Thoracic aorta (tissue), 2 donors: ENCODE results near the gene PNKD. TPM values are rescaled to one million over a fixed set of nuclear protein-coding genes. Genes with fewer than 3 reads are reported as not detected.

Source experiments
- ATAC-seq: fragments of 150-250 bp; one replicate; pipeline ENCODE4 v1.8.0; 2017; ENCODE audit warnings: low read depth; ENCODE audit not compliant: insufficient number of reproducible peaks, low FRiP score
- DNase-seq: peaks from one replicate; pipeline ENCODE4 v3.0.0-alpha.2; 2020; ENCODE audit warnings: low spot score
- H3K27ac ChIP-seq, 2 donors: fragments of 200-600 bp; sonication (generic); 1 replicate in 1 of 2; 2 replicates in 1 of 2; pipeline ENCODE4 v1.5.1; 2016; ENCODE audit warnings: mild to moderate bottlenecking in 2 of 2, moderate library complexity in 2 of 2
- H3K27me3 ChIP-seq: fragments of 200-600 bp; sonication (generic); replicated peaks from 2 replicates; pipeline ENCODE4 v1.6.0; 2016; ENCODE audit warnings: mild to moderate bottlenecking; ENCODE audit not compliant: insufficient read depth
- H3K36me3 ChIP-seq: fragments of 200-600 bp; sonication (generic); one replicate; pipeline ENCODE4 v1.5.1; 2016
- H3K4me1 ChIP-seq, 2 donors: fragments of 200-600 bp; sonication (generic); 1 replicate in 1 of 2; 2 replicates in 1 of 2; pipeline versions ENCODE4 v1.5.1 to v1.6.0; 2016; ENCODE audit warnings: low read depth in 2 of 2, mild to moderate bottlenecking in 1 of 2; ENCODE audit not compliant: control insufficient read depth in 1 of 2
- H3K4me3 ChIP-seq: fragments of 200-600 bp; sonication (generic); 2 replicates; pipeline ENCODE4 v1.5.1; 2016; ENCODE audit warnings: mild to moderate bottlenecking
- H3K9me3 ChIP-seq: fragments of 200-600 bp; sonication (generic); 2 replicates; pipeline ENCODE4 v1.5.1; 2016
- CTCF ChIP-seq: fragments of 200-600 bp; sonication (generic); IDR thresholded peaks from one replicate; pipeline ENCODE4 v1.5.1; 2019; ENCODE audit warnings: antibody characterized with exemption
- total RNA-seq, 2 donors: library from RNA; depleted of rRNA; stranded (reverse); fragments of >200 nt; gene quantifications; one replicate each; pipeline versions ENCODE4 v1.1.0 to v1.2.3, GENCODE V29; 2016

The PNKD gene
- total RNA-seq, 2 donors from 2014 or later: 19.4 to 38.4 TPM

DNA sequence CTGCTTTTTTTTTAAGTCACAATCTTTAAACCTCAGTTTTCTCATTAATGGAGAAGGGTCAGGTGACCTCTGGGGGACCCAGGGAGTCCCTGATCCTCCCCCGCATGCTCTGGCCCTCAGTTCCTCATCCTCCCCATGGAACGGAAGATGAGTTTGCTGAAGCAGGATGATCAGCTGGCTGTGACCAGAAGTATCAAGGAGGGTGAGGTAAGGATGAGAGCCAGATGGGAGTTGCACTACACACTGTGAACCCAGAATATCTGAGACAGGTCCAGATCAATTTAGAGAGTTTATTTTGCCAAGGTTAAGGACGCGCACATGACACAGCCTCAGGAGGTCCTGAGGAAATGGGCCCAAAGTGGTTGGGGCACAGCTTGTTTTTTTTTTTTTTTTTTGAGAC is 90.1 kb downstream of the PNKD start:
- Histone ChIP-seq H3K27ac (no peak overlapping the region), H3K4me1 (peaks cover 0 to 15% of the 10 kb centered on the region in 2 donors), H3K9me3 (no peaks in the 10 kb centered on the region), H3K36me3 (no peaks in the 10 kb centered on the region), H3K27me3 (no peaks in the 10 kb centered on the region), H3K4me3 (no peak overlapping the region)
- DNase-seq: no peak
- no peak for TF ChIP-seq CTCF
- ATAC-seq: no peak

DNA sequence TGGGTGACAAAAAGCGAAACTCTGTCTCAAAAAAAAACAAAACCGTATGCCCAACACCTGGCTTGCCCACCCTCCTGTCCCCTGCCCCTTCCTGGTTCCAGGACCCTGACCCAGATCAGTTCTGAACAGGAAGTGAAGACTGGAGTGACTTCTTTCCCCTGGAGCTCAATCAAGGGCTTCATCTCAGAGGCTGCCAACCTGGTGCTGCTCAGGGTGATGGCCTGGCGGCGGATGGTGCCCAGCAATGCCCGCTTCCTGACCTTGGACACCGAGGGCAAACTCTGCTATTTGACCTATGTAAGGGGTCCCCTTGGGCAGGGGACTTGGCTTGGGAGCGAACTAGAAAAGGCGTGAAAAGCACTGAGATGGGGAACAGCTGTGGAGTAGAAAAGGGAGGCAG is 92.3 kb downstream of the PNKD start:
- Histone ChIP-seq H3K27me3 (no peaks in the 10 kb centered on the region), H3K36me3 (no peaks in the 10 kb centered on the region), H3K27ac (no peak overlapping the region), H3K4me3 (no peak overlapping the region), H3K4me1 (peaks cover 0 to 6% of the 10 kb centered on the region in 2 donors), H3K9me3 (no peaks in the 10 kb centered on the region)
- DNase-seq (no peak), ATAC-seq (no peak)
- TF ChIP-seq CTCF: no peak

DNA sequence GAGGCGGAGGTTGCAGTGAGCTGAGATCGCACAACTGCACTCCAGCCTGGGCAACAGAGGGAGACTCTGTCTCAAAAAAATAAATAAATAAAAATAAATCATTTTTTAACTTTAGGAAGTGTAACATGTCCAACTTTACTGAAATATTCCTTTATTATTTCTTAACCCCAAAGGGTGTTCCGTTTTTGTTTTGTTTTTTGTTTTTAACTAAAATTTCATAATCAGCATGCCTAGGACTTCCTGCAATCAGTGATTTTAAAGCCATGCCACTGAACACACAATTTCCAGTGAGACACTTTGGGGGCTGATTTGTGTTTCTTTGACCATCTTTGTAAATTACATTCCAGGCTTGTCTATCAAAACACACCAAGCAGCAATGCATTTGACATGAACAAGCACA is 93.4 kb downstream of the PNKD start:
- no peak overlapping the region for H3K4me3 ChIP-seq
- H3K27ac ChIP-seq: peak overlapping the region in 1 of 2 donors; percentile 11
- peaks cover 0 to 12% of the 10 kb centered on the region in 2 donors for H3K4me1 ChIP-seq
- H3K27me3 ChIP-seq: no peaks in the 10 kb centered on the region
- H3K9me3 ChIP-seq: no peaks in the 10 kb centered on the region
- no peak for DNase-seq
- no peak for TF ChIP-seq CTCF
- H3K36me3 ChIP-seq: no peaks in the 10 kb centered on the region
- no peak for ATAC-seq

DNA sequence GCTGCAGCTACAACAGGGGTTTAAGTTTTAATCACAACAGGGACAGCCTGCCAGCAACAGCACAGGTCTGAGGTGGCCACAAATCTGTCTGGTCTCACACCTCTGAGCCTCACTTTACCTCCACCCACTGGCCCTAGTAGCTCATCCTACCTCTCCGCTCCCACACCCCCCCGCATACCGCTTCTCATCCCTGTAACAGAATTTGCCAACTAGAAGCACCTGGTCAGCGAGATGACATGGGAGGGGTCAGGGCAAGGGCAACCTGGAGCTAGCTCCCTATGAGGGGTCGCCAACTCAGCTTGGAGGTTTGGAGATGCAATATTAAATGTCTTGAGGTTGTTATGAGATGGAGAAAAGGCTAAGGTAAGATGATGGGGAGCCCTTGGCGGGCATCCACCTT is 93.9 kb downstream of the PNKD start:
- Histone ChIP-seq H3K4me3 (no peak overlapping the region), H3K27ac (peak overlapping the region in 1 of 2 donors; percentile 11), H3K9me3 (no peaks in the 10 kb centered on the region), H3K4me1 (peaks cover 0 to 17% of the 10 kb centered on the region in 2 donors), H3K27me3 (no peaks in the 10 kb centered on the region), H3K36me3 (no peaks in the 10 kb centered on the region)
- no peak for TF ChIP-seq CTCF
- ATAC-seq: no peak
- no peak for DNase-seq

DNA sequence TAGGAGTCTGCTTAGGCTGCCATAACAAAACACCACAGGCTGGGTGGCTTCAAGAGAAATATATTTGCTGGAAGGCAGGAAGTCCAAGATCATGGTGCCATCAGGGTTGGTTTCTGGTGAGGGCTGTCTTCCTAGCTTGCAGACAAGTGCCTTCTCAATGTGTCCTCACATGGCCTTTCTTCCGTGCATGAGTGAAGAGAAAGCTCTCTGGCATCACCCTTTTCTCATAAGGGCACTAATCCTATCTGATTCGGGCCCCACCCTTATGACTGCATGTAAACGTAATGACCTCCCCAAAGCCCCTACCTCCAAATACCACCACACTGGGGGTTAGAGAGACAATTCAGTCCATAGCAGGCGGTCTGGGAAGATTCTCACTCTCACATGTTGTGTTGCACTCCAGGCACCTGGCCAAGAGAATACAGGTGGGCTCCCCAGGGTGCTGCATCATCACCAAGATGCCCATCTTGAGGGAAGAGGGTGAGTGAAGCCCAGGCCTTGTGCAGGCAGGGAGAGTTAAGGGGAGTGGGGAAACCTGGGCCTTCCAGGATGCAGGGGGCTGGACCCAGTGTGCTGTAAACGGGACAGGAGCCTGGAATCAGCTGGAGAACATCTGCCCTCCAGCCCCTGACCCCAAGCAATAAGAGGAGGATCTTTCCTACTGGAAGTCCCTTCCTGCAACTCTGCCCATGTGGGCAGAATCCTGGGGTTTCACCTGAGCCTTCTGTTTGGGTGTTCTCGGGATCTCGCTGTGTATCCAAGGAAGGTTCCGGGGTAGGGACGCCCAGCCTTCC is 96.5 kb downstream of the PNKD start:
- Histone ChIP-seq H3K9me3 (no peaks in the 10 kb centered on the region), H3K36me3 (no peaks in the 10 kb centered on the region), H3K27ac (peak overlapping the region; percentile 92 to 95), H3K4me1 (peaks cover 0 to 20% of the 10 kb centered on the region in 2 donors), H3K4me3 (peak overlapping the region; percentile 80), H3K27me3 (no peaks in the 10 kb centered on the region)
- DNase-seq (no peak), ATAC-seq (no peak)
- TF ChIP-seq CTCF: no peak
